ENCODE measurements around the gene RIOK3.
A peak's percentile ranks its signal among the peaks of the same experiment; 100 is the strongest.
"Not testable (repeated sequence)": the region's sequence is repeated elsewhere in the genome, so short reads cannot be mapped to it uniquely, and the experiment has no call there.

Gene RIOK3

GRCh38 chr18:23452728-23453679, at the start of gene RIOK3:
Gene RIOK3 (plus strand): TSS chr18:23453287. CDS start chr18:23453440, 153 bp downstream.
- peak; percentile 77 to 91 for DNase-seq (ENCODE audit: low read depth in 2 of 2)

GRCh38 chr18:23403310-23403709, 49.8 kb upstream of the RIOK3 start:
- no peak for DNase-seq (ENCODE audit: low read depth in 2 of 2)

DNA sequence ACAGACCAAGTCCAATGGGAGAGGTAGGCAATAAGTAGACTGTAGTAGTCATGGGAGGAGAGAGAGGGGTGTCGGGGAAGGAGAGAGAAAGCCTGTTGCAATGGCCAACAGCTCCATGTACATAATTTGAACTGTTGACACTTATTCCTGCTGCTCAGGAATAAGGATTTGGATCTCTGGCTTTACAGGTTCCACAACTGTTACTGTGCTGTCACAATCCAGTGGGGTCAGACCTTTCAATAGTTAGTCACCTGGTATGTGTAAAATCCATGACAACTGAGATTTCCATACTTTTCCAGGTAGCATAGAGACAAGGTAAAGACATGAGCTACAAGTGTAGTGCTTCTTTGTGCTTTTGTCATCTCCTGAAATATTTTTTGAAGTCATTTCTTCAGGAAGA, 47.5 kb upstream of the RIOK3 start:
- DNase-seq (ENCODE audit: low read depth in 2 of 2) = no peak

- DNase-seq (ENCODE audit: low read depth in 2 of 2) = no peak
Observed at GRCh38 chr18:23406271-23406787, 46.8 kb upstream of the RIOK3 start.

- DNase-seq (ENCODE audit: low read depth in 2 of 2) = no peak
Observed at GRCh38 chr18:23412351-23412964, 40.6 kb upstream of the RIOK3 start.

- DNase-seq (ENCODE audit: low read depth in 2 of 2) = no peak
Observed at GRCh38 chr18:23415515-23415914, 37.6 kb upstream of the RIOK3 start.

GRCh38 chr18:23416298-23416697, 36.8 kb upstream of the RIOK3 start:
- DNase-seq (ENCODE audit: low read depth in 2 of 2) = no peak

GRCh38 chr18:23421277-23421676, 31.8 kb upstream of the RIOK3 start:
- no peak for DNase-seq (ENCODE audit: low read depth in 2 of 2)

DNA sequence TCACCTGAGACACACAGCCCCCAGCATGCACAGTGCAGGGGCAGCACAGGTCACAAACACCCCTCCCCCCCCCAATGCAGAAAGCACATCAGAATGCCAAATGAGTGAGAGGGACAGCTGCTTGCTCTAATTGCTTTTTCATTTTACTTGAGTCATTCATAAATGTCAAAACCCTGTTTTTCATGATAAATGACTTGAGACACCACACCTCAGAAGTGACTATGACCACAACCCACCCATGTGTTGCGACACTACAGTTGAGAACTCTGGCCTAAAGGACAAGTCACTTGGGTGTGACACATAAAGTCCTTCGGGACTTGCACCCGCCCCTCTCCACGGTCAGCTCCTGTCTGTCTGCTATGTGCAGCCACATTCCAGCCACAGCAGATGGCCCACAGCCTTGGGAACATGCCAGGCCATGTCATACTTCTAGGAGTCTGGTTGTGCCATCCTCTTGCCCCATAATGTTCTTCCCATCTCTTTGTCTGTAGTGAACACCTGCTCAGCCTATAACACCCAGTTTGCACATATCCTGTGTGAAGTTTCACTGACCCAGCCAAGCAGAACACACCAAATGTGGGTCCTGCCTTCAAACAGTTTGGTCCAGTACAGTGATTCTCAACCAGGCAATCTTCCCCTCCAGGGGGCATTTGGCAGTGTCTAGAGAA, 30.2 kb upstream of the RIOK3 start:
- DNase-seq (ENCODE audit: low read depth in 2 of 2) = no peak

- no peak for DNase-seq (ENCODE audit: low read depth in 2 of 2)
Observed at GRCh38 chr18:23424616-23425015, 28.5 kb upstream of the RIOK3 start.

DNA sequence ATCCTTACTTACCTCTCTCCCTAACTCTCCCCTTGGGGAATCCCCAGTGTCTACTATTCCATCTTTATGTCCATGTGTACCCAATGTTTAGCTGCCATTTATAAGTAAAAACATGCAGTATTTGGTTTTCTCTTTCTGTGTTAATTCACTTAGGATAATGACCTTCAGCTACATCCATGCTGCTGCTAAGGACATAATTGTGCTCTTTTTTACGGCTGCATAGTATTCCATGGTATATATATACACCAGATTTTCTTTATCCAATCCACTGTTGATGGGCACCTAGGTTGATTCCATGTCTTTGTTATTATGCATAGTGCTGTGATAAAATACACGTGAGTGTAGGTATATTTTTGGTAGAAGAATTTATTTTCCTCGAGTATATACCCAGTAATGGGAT, 24.3 kb upstream of the RIOK3 start:
- DNase-seq (ENCODE audit: low read depth in 2 of 2) = no peak

GRCh38 chr18:23429538-23429937, 23.5 kb upstream of the RIOK3 start:
- DNase-seq (ENCODE audit: low read depth in 2 of 2) = not testable (repeated sequence)

DNA sequence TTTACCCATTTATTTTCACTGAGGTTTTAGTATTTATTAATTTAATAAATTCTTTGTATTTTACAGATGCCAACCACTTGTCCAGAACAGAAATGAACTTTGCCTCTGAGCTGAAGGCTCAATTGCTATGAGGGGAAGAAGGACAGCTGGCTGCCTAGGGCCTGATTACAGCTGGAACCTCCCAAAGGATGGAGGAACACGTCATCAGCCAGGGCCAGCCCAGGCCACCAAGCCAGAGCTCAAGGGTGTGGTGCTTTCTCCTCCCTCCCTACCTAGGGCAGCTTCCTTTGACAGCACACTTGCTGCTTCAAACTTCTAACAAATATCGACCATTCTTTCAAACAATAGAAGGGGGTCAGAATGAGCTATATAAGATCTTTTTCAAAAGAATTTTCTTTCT, 19.7 kb upstream of the RIOK3 start:
- DNase-seq (ENCODE audit: low read depth in 2 of 2) = no peak

DNA sequence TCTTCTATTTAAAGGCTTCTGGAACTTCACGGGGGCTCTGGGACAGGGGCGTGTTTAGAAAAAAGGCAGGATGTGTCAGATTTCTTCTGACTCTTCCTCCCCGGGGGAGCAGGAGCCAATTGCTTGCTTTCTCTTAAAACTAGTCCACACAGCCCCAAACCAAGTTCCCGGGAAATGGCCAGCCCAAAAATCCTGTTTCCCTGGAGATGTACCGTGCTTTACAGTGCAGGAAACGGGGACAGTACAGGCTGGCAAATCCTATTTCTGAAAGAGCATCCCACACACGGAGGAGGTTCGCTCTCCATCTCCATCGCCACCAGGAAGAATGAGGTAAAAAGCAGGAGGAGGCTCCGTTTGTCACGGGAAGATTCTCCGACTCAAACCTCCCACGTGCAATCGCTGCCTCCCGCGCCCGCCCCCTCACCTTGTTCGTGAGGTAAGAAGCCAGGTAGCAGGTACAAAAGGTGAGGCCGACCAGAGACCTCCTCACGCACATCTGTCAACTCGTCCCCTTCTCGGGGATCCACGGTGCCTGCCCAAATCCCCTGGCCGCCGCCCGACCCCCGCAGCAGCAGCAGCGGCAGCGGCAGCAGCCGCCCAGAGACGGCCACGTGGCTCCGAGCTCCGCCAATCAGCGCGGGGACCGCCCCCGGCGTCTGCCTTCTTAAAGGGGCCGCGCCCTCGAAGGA, 15.6 kb upstream of the RIOK3 start:
- DNase-seq (ENCODE audit: low read depth in 2 of 2) = peak; percentile 71 to 72

- DNase-seq (ENCODE audit: low read depth in 2 of 2) = no peak
Observed at GRCh38 chr18:23438046-23438377, 15.1 kb upstream of the RIOK3 start.

DNA sequence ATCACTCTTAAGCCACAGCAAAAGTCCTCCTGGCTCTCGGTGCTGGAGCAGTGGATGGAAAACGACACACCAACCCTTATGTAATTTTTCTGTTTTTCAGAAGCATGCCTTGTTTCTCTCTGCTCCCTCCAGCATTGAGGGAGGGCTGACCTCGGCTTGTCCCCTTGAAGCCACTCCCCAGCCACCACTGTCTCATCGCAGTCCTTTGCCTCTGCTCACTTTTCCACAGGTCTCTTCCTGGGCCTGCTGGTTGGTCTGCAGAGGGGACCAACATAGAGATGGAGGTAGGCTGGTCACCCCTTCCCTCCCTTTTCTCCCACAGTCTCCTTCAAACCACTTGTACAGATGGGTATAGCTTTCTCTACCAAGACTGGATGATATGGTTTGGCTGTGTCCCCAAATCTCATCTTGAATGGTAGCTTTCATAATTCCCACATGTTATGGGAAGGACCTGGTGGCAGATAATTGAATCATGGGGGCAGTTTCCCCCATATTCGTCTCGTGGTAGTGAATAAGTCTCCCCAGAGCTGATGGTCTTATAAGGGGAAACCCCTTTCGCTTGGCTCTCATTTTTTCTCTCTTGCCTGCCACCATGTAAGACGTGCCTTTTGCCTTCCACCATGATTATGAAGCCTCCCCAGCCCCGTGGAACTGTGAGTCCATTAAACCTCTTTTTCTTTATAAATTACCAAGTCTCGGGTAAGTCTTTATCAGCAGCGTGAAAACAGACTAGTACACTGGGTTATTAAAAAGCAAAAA, 14.3 kb upstream of the RIOK3 start:
- DNase-seq (ENCODE audit: low read depth in 2 of 2) = no peak

DNA sequence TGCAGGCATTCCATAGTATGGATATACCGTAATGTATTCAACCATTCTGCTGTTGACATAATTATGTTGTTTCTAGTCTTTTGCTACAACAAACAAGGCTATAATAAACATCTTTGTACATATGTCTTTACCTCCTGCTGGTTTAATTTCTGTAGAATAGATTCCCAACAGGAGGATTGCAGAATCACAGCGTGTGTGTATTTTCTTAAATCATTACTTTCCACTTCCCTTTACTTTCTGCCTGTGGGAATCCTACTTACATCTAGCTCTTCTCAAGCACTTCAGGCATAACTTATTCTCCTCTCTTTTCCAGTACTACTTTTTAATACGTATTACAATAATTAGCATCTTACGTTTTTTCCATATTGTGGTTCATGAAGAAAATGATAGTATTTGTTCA, 13.0 kb upstream of the RIOK3 start:
- no peak for DNase-seq (ENCODE audit: low read depth in 2 of 2)

DNA sequence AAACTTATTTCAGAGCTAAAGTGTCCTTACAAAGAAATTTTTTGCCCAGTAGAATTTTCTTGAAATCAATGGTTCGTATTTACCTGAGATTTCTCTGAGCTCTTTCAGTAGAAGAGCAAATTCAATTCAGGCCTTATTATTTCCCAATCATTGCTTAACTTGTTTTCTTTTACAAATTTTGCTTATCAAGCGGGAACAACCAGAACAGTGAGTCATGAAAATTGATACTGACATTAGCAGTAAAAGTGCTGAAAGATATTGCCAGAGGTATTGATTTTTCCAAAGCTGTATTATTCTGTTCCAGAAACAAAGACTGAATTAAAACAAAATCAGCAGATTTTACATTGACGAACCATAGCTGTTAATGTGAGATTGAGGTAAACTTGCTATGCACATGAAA, 10.1 kb upstream of the RIOK3 start:
- no peak for DNase-seq (ENCODE audit: low read depth in 2 of 2)

- no peak for DNase-seq (ENCODE audit: low read depth in 2 of 2)
Observed at GRCh38 chr18:23448291-23448690, 4.8 kb upstream of the RIOK3 start.

DNA sequence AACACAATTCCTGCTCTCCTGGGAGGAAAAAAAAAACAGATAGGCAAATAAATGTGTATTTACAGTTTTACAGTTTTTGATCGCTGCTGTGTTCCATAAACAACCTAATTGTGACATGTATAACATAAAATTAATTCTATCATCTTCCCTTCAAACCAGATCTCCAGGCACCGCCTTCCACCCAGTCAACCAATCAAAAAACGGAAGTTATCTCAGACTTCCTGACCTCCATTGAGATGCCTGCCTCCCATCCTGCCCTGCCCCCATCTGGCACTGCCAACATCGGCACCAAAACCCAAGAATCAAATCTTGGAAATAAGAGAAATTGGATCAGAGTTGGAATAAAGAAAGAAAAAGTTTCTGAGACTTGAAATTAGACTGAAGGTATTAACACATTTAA, 3.1 kb upstream of the RIOK3 start:
- no peak for DNase-seq (ENCODE audit: low read depth in 2 of 2)

DNA sequence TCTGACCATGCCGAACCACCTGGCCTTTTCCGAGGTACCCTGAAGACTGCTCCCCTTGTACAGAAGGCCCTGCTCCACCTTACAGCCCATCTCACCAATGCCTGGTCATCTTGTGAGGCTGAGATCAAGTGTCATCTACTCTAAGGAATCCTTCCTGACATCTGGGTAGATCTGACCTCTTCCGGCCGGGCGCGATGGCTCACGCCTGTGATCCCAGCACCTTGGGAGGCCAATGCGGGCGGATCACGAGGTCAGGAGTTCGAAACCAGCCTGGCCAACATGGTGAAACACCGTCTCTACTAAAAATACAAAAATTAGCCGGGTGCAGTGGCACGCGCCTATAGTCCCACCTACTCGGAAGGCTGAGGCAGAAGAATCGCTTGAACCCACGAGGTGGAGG, 2.1 kb upstream of the RIOK3 start:
- DNase-seq (ENCODE audit: low read depth in 2 of 2) = no peak

All from activated CD4-positive, alpha-beta T cell treated with anti-CD3 and anti-CD28 coated beads for 24 hours (primary cell).